HG02840 (cell line): ENCODE measurements around the gene LGMN.
"Not testable (repeated sequence)": the region's sequence is repeated elsewhere in the genome, so short reads cannot be mapped to it uniquely, and the experiment has no call there.

ENCODE experiments used
- ATAC-seq: cut with Tn5 transposase; IDR thresholded peaks from one replicate; pipeline ENCODE4 v1.9.1; 2021; ENCODE audit warnings: mild to moderate bottlenecking, moderate library complexity, moderate number of reproducible peaks; ENCODE audit not compliant: unreplicated experiment, low FRiP score

LGMN gene

GRCh38 chr14:92729634-92730358, 18.6 kb downstream of the LGMN start:
- peak; percentile 67 for ATAC-seq

GRCh38 chr14:92728759-92729364, 19.6 kb downstream of the LGMN start:
- no peak for ATAC-seq

GRCh38 chr14:92726933-92727262, 21.5 kb downstream of the LGMN start:
- ATAC-seq = no peak

- ATAC-seq = no peak
Observed at GRCh38 chr14:92726135-92726932, 22.1 kb downstream of the LGMN start.

GRCh38 chr14:92724516-92725340, 23.7 kb downstream of the LGMN start:
- no peak for ATAC-seq

- ATAC-seq = no peak
Observed at GRCh38 chr14:92719890-92720323, 28.5 kb downstream of the LGMN start.

- no peak for ATAC-seq
Observed at GRCh38 chr14:92719421-92719820, 29.0 kb downstream of the LGMN start.

GRCh38 chr14:92718664-92719063, 29.8 kb downstream of the LGMN start:
- no peak for ATAC-seq

GRCh38 chr14:92717571-92718042, 30.8 kb downstream of the LGMN start:
- no peak for ATAC-seq

GRCh38 chr14:92716131-92716530, 32.3 kb downstream of the LGMN start:
- ATAC-seq = no peak

GRCh38 chr14:92714739-92715307, 33.6 kb downstream of the LGMN start:
- not testable (repeated sequence) for ATAC-seq

- ATAC-seq = no peak
Observed at GRCh38 chr14:92712654-92713051, 35.8 kb downstream of the LGMN start.

GRCh38 chr14:92711976-92712653, 36.3 kb downstream of the LGMN start:
- no peak for ATAC-seq

GRCh38 chr14:92710001-92710341, 38.5 kb downstream of the LGMN start:
- no peak for ATAC-seq

GRCh38 chr14:92709340-92710000, 39.0 kb downstream of the LGMN start:
- ATAC-seq = no peak

- no peak for ATAC-seq
Observed at GRCh38 chr14:92706386-92706785, 42.0 kb downstream of the LGMN start.

- no peak for ATAC-seq
Observed at GRCh38 chr14:92704821-92705220, 43.6 kb downstream of the LGMN start.

GRCh38 chr14:92704036-92704804, 44.2 kb downstream of the LGMN start:
- peak; percentile 85 for ATAC-seq
